PC-9 (cell line): Measurements from ENCODE around the gene TECTA. TPM values are rescaled to one million over a fixed set of nuclear protein-coding genes. Genes with fewer than 3 reads are reported as not detected.

Experiments used
- BruUV-seq: library from RNA; stranded (reverse); fragments of 400-500 nt; replicated peaks from 2 replicates; lab custom pipeline; 2021; lab: Mats Ljungman, UMichigan
- CTCF ChIA-PET: fragments of 300-600 bp; sonication (Branson Sonifier 250); formaldehyde crosslinking; loops from one replicate; lab custom pipeline; 2022; ENCODE audit warnings: antibody characterized with exemption; lab: Charles Lee
- POLR2A ChIA-PET: fragments of 300-600 bp; sonication (Branson Sonifier 250); formaldehyde crosslinking; loops from one replicate; lab custom pipeline; 2022; ENCODE audit warnings: antibody characterized with exemption; ENCODE audit not compliant: unreplicated experiment; lab: Charles Lee
- DNase-seq, 2 experiments: peaks; one replicate each; pipeline versions ENCODE4 v3.0.0 to v3.0.0-alpha.2; 2015 to 2022; ENCODE audit warnings: mixed read lengths in 1 of 2
- H2AFZ ChIP-seq: fragments of 200-600 bp; sonication (generic); 2 replicates; pipeline ENCODE4 v1.8.1; 2017; ENCODE audit warnings: antibody characterized with exemption
- H3F3A ChIP-seq: fragments of 200-600 bp; sonication (generic); 2 replicates; pipeline ENCODE4 v1.8.1; 2017; ENCODE audit warnings: antibody characterized with exemption, mild to moderate bottlenecking, low read depth; ENCODE audit not compliant: insufficient read depth
- H3K27ac ChIP-seq: fragments of 200-600 bp; sonication (generic); 2 replicates; pipeline ENCODE4 v1.6.1; 2016; ENCODE audit warnings: mixed run types
- H3K27me3 ChIP-seq: fragments of 200-600 bp; sonication (generic); 2 replicates; pipeline ENCODE4 v1.6.1; 2016; ENCODE audit warnings: low read depth, mixed run types; ENCODE audit not compliant: insufficient read depth
- H3K36me3 ChIP-seq: fragments of 200-600 bp; sonication (generic); 2 replicates; pipeline ENCODE4 v1.6.1; 2016; ENCODE audit warnings: low read depth, mixed run types
- H3K4me1 ChIP-seq: fragments of 200-600 bp; sonication (generic); replicated peaks from 2 replicates; pipeline ENCODE4 v1.6.1; 2016; ENCODE audit warnings: mixed run types; ENCODE audit not compliant: insufficient read depth
- H3K4me2 ChIP-seq: fragments of 200-600 bp; sonication (generic); 2 replicates; pipeline ENCODE4 v1.6.1; 2017; ENCODE audit warnings: mixed run types
- H3K4me3 ChIP-seq: fragments of 200-600 bp; sonication (generic); 2 replicates; pipeline ENCODE4 v1.6.1; 2016; ENCODE audit warnings: mixed run types
- H3K79me2 ChIP-seq: fragments of 200-600 bp; sonication (generic); 2 replicates; pipeline ENCODE4 v1.6.1; 2017; ENCODE audit warnings: low read depth, mixed run types
- H3K9me2 ChIP-seq: fragments of 200-600 bp; sonication (generic); 2 replicates; pipeline ENCODE4 v1.8.1; 2017; ENCODE audit warnings: mild to moderate bottlenecking; ENCODE audit not compliant: insufficient read depth
- H3K9me3 ChIP-seq: fragments of 200-600 bp; sonication (generic); 2 replicates; pipeline ENCODE4 v1.8.1; 2016; ENCODE audit warnings: low read depth; ENCODE audit not compliant: insufficient read depth
- H4K20me1 ChIP-seq: fragments of 200-600 bp; sonication (generic); 2 replicates; pipeline ENCODE4 v1.8.1; 2017; ENCODE audit not compliant: insufficient read depth
- EZH2 ChIP-seq: fragments of 200-600 bp; sonication (generic); IDR thresholded peaks from 2 replicates; pipeline ENCODE4 v1.8.0; 2017; ENCODE audit warnings: antibody characterized with exemption, low read depth
- intact Hi-C: fragments of 100-400 bp; cut with micrococcal nuclease; formaldehyde crosslinking; loops from one replicate; pipeline ENCODE4 v1.10.0; 2022; ENCODE audit not compliant: unreplicated experiment
- total RNA-seq: library from RNA; stranded (reverse); gene quantifications from 2 replicates; pipeline ENCODE4 v1.2.3, GENCODE V29; 2021
- TF ChIP-seq, protein P1 (sequence below): fragments of 200-600 bp; sonication (generic); conservative IDR thresholded peaks from 2 replicates; pipeline ENCODE4 v1.6.1; 2017; ENCODE audit warnings: mixed run types, antibody characterized with exemption, mild to moderate bottlenecking, moderate library complexity

Gene TECTA
- total RNA-seq, 1 experiment from 2014 or later: 0.04 TPM

DNA sequence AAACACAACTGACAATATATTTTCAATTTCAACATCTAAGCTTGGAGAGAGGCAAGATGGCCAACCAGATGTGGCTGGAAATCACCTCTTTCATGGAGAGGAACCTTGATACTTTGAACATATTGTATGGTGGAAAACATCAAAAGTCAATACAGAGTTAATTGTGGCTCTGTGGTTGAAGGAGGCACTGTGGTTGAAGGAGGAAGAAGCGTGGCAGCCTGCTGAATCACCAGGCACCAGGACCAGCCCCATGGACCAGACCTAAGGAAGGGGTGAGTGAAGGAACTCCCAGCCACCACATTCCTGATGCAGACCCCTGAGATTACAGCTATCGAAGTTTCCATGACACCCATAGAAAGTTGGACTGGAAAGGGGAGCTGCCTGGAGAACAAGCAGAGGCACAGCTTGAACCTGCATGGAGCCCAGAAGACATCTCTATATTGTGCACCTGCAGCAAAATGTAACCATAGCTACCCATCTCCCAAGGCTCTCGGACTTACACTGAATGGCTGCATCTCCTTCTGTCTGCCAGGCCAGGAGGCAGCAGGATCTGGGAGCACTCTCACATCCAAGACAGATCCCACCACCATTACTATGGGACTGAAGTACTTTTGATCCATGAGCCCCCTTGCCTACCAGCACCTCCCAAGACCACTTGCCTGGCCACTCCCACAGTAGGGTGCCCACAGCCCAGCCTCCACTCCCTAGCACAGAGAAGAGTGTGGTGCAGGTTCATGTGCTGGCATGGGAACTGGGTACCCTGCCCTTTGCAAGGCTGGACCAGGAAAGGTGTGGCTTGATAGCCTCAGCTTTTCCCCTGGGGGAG lies 111.7 kb downstream of the TECTA start:
- TF ChIP-seq, protein P1, sequence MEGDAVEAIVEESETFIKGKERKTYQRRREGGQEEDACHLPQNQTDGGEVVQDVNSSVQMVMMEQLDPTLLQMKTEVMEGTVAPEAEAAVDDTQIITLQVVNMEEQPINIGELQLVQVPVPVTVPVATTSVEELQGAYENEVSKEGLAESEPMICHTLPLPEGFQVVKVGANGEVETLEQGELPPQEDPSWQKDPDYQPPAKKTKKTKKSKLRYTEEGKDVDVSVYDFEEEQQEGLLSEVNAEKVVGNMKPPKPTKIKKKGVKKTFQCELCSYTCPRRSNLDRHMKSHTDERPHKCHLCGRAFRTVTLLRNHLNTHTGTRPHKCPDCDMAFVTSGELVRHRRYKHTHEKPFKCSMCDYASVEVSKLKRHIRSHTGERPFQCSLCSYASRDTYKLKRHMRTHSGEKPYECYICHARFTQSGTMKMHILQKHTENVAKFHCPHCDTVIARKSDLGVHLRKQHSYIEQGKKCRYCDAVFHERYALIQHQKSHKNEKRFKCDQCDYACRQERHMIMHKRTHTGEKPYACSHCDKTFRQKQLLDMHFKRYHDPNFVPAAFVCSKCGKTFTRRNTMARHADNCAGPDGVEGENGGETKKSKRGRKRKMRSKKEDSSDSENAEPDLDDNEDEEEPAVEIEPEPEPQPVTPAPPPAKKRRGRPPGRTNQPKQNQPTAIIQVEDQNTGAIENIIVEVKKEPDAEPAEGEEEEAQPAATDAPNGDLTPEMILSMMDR: no peak
- TF ChIP-seq EZH2: no peak
- Histone ChIP-seq H3K9me3 (peaks cover 7% of the 10 kb centered on the region; the same call in 1 of the 2 replicates), H3K4me2 (no peak overlapping the region), H3K27me3 (peaks cover 79% of the 10 kb centered on the region), H3K27ac (no peak overlapping the region), H3K4me3 (no peak overlapping the region), H2AFZ (no peak overlapping the region), H3F3A (no peaks in the 10 kb centered on the region), H3K4me1 (no peaks in the 10 kb centered on the region), H4K20me1 (no peaks in the 10 kb centered on the region), H3K79me2 (no peaks in the 10 kb centered on the region), H3K9me2 (no peaks in the 10 kb centered on the region), H3K36me3 (no peaks in the 10 kb centered on the region)
- intact Hi-C loops: no loop called here
- ChIA-PET CTCF (no interaction called here), POLR2A (no interaction called here)
- no peak for DNase-seq
- no TSS peak for BruUV-seq

DNA sequence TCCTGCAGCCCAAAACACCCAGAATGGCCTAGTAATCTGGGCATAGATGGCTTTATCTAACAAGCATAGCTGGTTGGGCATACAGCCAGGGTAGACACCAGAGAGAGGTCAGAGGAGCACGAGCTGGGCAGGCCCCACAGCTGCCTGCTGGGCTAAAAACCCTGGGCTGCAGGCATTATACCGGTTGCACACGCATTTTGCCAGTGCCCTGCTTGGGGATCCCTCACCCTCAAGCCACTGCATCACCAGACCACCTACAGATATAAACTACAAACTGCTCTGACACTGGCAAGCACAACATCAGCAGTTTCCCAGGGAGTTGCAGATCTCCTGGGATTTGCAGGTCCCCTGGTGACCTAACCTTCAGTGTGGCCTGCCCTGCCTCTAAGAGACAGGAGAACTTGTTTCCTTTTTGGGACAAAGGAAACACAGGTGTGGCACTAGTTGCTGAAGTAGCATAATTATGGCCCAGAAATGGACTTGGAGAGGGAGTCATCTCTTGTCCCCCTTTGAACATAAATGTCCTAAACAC lies 112.4 kb downstream of the TECTA start:
- H3K9me3 ChIP-seq: peaks cover 7% of the 10 kb centered on the region; the same call in 1 of the 2 replicates
- no TSS peak for BruUV-seq
- no peak overlapping the region for H3K27ac ChIP-seq
- H4K20me1 ChIP-seq: no peaks in the 10 kb centered on the region
- no peaks in the 10 kb centered on the region for H3K79me2 ChIP-seq
- ChIA-PET CTCF (no interaction called here), POLR2A (no interaction called here)
- no peak for TF ChIP-seq EZH2
- TF ChIP-seq, protein P1: no peak
- H3K36me3 ChIP-seq: no peaks in the 10 kb centered on the region
- H3K9me2 ChIP-seq: no peaks in the 10 kb centered on the region
- H3K4me1 ChIP-seq: no peaks in the 10 kb centered on the region
- intact Hi-C loops: no loop called here
- no peak overlapping the region for H3K4me3 ChIP-seq
- H2AFZ ChIP-seq: no peak overlapping the region
- no peak for DNase-seq
- H3K27me3 ChIP-seq: peaks cover 78% of the 10 kb centered on the region
- no peaks in the 10 kb centered on the region for H3F3A ChIP-seq
- no peak overlapping the region for H3K4me2 ChIP-seq

DNA sequence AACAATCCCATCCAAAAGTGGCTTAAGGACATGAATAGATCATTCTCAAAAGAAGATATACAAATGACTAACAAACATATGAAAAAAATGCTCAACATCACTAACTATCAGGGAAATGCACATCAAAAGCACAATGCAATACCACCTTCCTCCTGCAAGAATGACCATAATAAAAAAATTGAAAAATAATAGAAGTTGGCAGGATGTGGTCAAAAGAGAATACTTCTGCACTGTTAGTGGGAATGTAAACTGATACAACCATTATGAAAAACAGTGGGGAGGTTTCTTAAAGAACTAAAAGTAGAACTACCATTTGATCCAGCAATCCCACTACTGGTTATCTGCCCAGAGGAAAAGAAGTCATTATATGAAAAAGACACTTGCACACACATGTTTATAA lies 113.8 kb downstream of the TECTA start:
- Histone ChIP-seq H4K20me1 (no peaks in the 10 kb centered on the region), H3K79me2 (no peaks in the 10 kb centered on the region), H3F3A (no peaks in the 10 kb centered on the region), H3K27me3 (peaks cover 81% of the 10 kb centered on the region), H2AFZ (no peak overlapping the region), H3K4me3 (no peak overlapping the region), H3K36me3 (no peaks in the 10 kb centered on the region), H3K4me2 (no peak overlapping the region), H3K9me2 (no peaks in the 10 kb centered on the region), H3K4me1 (no peaks in the 10 kb centered on the region), H3K9me3 (peaks cover 7% of the 10 kb centered on the region; the same call in 1 of the 2 replicates), H3K27ac (no peak overlapping the region)
- intact Hi-C loops: no loop called here
- ChIA-PET POLR2A (no interaction called here), CTCF (no interaction called here)
- no TSS peak for BruUV-seq
- TF ChIP-seq, protein P1: no peak
- no peak for TF ChIP-seq EZH2
- no peak for DNase-seq
